A549 (cell line): Measurements from ENCODE around the gene STAP2. TPM values are rescaled to one million over a fixed set of nuclear protein-coding genes. Genes with fewer than 3 reads are reported as not detected.

Source experiments
- ATAC-seq, 2 experiments: fragments of 200-7000 bp in 1 of 2; fragments of >200 bp in 1 of 2; cut with Nextera tagmentation in 1 of 2; cut with Tn5 transposase in 1 of 2; 3 replicates each; pipeline versions ENCODE4 v1.8.0 to v1.9.1; 2018 to 2020; ENCODE audit warnings: mild to moderate bottlenecking in 1 of 2, moderate library complexity in 1 of 2
- CTCF ChIA-PET: fragments of 300-600 bp; sonication (Branson Sonifier 250); formaldehyde crosslinking; extraction: SDS; loops from one replicate; lab custom pipeline; 2021; ENCODE audit warnings: antibody characterized with exemption, inconsistent platforms; lab: Yijun Ruan, JAX
- POLR2A ChIA-PET: fragments of 350-600 bp; formaldehyde crosslinking; extraction: SDS; loops from one replicate; lab custom pipeline; 2021; ENCODE audit warnings: antibody characterized with exemption, inconsistent platforms; lab: Yijun Ruan, JAX
- DNase-seq, 2 experiments: peaks; one replicate each; pipeline versions ENCODE4 v3.0.0 to v3.0.0-alpha.2; 2011 to 2016; ENCODE audit warnings: low read depth in 1 of 2, low spot score in 1 of 2
- FAIRE-seq: peaks from 2 replicates; lab custom pipeline; 2011; peaks lifted over from hg19 to GRCh38; lab: Jason Lieb, UNC
- H3K27ac ChIP-seq, 2 experiments: fragments of >200 bp; sonication (Bioruptor Twin); formaldehyde crosslinking; 3 replicates each; pipeline ENCODE4 v1.5.1; 2016 to 2017
- H3K4me1 ChIP-seq: fragments of >200 bp; sonication (Bioruptor Twin); formaldehyde crosslinking; 3 replicates; pipeline ENCODE4 v1.6.1; 2016
- H3K4me2 ChIP-seq: fragments of >200 bp; sonication (Bioruptor Twin); formaldehyde crosslinking; 3 replicates; pipeline ENCODE4 v1.6.1; 2016
- H3K4me3 ChIP-seq: fragments of >200 bp; sonication (Bioruptor Twin); formaldehyde crosslinking; 3 replicates; pipeline ENCODE4 v1.5.1; 2016
- H3K9me3 ChIP-seq: fragments of >200 bp; sonication (Bioruptor Twin); formaldehyde crosslinking; 3 replicates; pipeline ENCODE4 v1.6.1; 2016
- ATOH8 ChIP-seq: fragments of 250-450 bp; sonication (Bioruptor Pico); IDR thresholded peaks from 2 replicates; pipeline ENCODE4 v1.5.0; 2020; ENCODE audit warnings: low read depth, mild to moderate bottlenecking, moderate library complexity
- CBX8 ChIP-seq: fragments of 200-600 bp; sonication (generic); IDR thresholded peaks from 2 replicates; pipeline ENCODE4 v1.6.1; 2016
- EHF ChIP-seq: fragments of 250-450 bp; sonication (Bioruptor Pico); IDR thresholded peaks from 2 replicates; pipeline ENCODE4 v1.5.0; 2020; ENCODE audit warnings: mild to moderate bottlenecking
- FOSL2 ChIP-seq, 2 experiments: fragments of 450-650 bp in 1 of 2; fragments of >200 bp in 1 of 2; sonication (Bioruptor Twin) in 1 of 2; formaldehyde crosslinking; IDR thresholded peaks; 2 replicates each; pipeline versions ENCODE4 v1.5.0 to v1.6.1; 2016 to 2020; ENCODE audit warnings: mild to moderate bottlenecking in 1 of 2, moderate library complexity in 1 of 2
- GATA3 ChIP-seq: IDR thresholded peaks from 2 replicates; pipeline ENCODE4 v1.6.1; 2012; ENCODE audit warnings: borderline replicate concordance
- HDAC2 ChIP-seq: fragments of 200-600 bp; sonication (generic); IDR thresholded peaks from 2 replicates; pipeline ENCODE4 v1.6.1; 2016
- HEYL ChIP-seq: fragments of 250-450 bp; sonication (Bioruptor Pico); IDR thresholded peaks from 2 replicates; pipeline ENCODE4 v1.8.0; 2021; ENCODE audit warnings: mild to moderate bottlenecking, moderate library complexity
- HOXB5 ChIP-seq: fragments of 250-450 bp; sonication (Bioruptor Pico); IDR thresholded peaks from 2 replicates; pipeline ENCODE4 v1.5.0; 2020; ENCODE audit warnings: mild to moderate bottlenecking, moderate library complexity
- MAX ChIP-seq: IDR thresholded peaks from 2 replicates; pipeline ENCODE4 v1.6.1; 2012
- MYC ChIP-seq: IDR thresholded peaks from 2 replicates; pipeline ENCODE4 v1.6.1; 2012; ENCODE audit warnings: mild to moderate bottlenecking, inconsistent platforms, low read length, improper control_type of control experiment, borderline replicate concordance
- NFE2L2 ChIP-seq: fragments of 150-350 bp; conservative IDR thresholded peaks from 2 replicates; pipeline ENCODE4 v1.6.1; 2014; ENCODE audit warnings: low read length
- NR3C1 ChIP-seq: fragments of >200 bp; sonication (Bioruptor Twin); formaldehyde crosslinking; IDR thresholded peaks from 3 replicates; pipeline ENCODE4 v1.6.1; 2017
- PHF8 ChIP-seq: fragments of 200-600 bp; sonication (generic); IDR thresholded peaks from 2 replicates; pipeline ENCODE4 v1.6.1; 2016; ENCODE audit warnings: low read depth, mild to moderate bottlenecking, antibody characterized with exemption, moderate library complexity, borderline replicate concordance
- POLR2AphosphoS2 ChIP-seq: conservative IDR thresholded peaks from 2 replicates; pipeline ENCODE4 v1.6.1; 2012; ENCODE audit warnings: low read length, improper control_type of control experiment, inconsistent platforms
- RAD21 ChIP-seq, 2 experiments: fragments of >200 bp in 1 of 2; sonication (Bioruptor Twin) in 1 of 2; formaldehyde crosslinking in 1 of 2; IDR thresholded peaks in 1 of 2; conservative IDR thresholded peaks in 1 of 2; 2 replicates in 1 of 2; 3 replicates in 1 of 2; pipeline ENCODE4 v1.6.1; 2012 to 2018; ENCODE audit warnings: inconsistent platforms in 1 of 2
- SREBF2 ChIP-seq: fragments of 450-650 bp; IDR thresholded peaks from 2 replicates; pipeline ENCODE4 v1.6.1; 2014; ENCODE audit warnings: mild to moderate bottlenecking, moderate library complexity
- TFCP2L1 ChIP-seq: fragments of 250-450 bp; sonication (Bioruptor Pico); IDR thresholded peaks from 2 replicates; pipeline ENCODE4 v1.5.0; 2021; ENCODE audit warnings: mild to moderate bottlenecking
- TP53 ChIP-seq: fragments of 250-450 bp; sonication (Bioruptor Pico); IDR thresholded peaks from 2 replicates; pipeline ENCODE4 v1.5.0; 2021; ENCODE audit warnings: mild to moderate bottlenecking, moderate library complexity
- USF2 ChIP-seq: fragments of 450-650 bp; IDR thresholded peaks from 2 replicates; pipeline ENCODE4 v1.6.1; 2014; ENCODE audit warnings: antibody characterized with exemption
- ZFP36 ChIP-seq: fragments of 450-650 bp; IDR thresholded peaks from 2 replicates; pipeline ENCODE4 v1.6.1; 2014; ENCODE audit warnings: borderline replicate concordance; ENCODE audit not compliant: partially characterized antibody
- WGBS: methylation state at CpG from one replicate; pipeline ENCODE4 v1.1.6; 2017; ENCODE audit errors: missing lambda C conversion rate; 5-methylcytosine and 5-hydroxymethylcytosine counted together
- polyA plus RNA-seq, 4 experiments: library from polyadenylated mRNA; depleted of rRNA in 3 of 4; stranded (reverse); fragments of >200 nt; fragmentation: RNase III in 1 of 4; extraction: RNeasy Plus Mini Kit Qiagen cat#74134 plus additional on column Dnase treatment in 1 of 4; gene quantifications; 2 replicates in 3 of 4; 3 replicates in 1 of 4; pipeline ENCODE4 v1.2.3, GENCODE V29; 2011 to 2017
- TF ChIP-seq, protein P1 (sequence below): fragments of >200 bp; sonication (Bioruptor Twin); formaldehyde crosslinking; IDR thresholded peaks from 3 replicates; pipeline ENCODE4 v1.6.1; 2016
- TF ChIP-seq, protein P2 (sequence below): fragments of 150-350 bp; IDR thresholded peaks from 2 replicates; pipeline ENCODE4 v1.6.1; 2014; ENCODE audit warnings: low read depth, mild to moderate bottlenecking, low read length

STAP2 gene
- polyA plus RNA-seq, 2 of the 4 experiments (the other 2 are of a cell fraction): 0.19 TPM; not detected in 1

DNA sequence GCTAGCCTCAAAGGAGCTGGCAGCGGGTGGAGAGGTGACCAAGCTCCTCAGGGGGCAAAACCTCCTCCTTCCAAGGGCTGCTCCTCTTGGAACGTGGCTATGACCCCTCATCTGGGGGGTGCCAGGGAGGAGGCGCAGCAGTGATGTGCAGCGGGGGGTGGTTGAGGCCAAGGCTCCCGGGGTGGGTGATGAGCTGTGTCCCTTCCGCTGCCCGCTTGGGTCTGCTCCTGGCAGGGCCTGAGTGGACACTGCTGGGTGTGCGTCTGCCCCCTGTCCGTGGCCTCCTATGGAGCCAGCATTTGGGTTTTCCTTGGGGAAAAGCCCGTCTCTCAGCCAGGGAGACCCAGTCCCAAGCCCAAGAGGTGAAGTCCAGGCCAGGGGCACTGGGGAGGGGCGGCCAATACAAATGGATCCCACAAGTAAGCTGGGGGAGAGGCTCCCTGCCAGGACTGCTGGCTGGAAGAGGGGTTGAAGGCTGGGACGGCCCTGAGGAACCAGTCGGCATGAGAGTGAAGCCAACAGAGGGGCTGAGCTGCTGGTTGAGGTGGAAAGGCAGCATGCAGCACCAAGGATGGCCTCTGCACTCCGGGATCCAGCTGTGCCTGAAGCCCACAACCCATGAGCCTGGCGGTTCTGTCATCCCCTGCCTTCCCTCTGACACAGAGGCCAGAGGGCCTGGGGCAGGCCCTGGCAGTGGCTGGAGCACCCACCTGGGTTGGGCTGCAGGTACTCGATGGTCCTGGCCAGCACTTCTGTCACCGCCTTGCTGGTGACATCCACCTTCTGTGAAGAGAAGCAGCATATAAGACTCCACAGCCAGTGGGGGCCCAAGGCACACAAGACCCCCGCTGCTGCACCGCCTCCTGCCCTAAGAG lies 27.4 kb upstream of the STAP2 start:
- Histone ChIP-seq H3K27ac (no peak overlapping the region), H3K4me1 (peaks cover 23% of the 10 kb centered on the region), H3K4me2 (no peak overlapping the region), H3K9me3 (no peaks in the 10 kb centered on the region), H3K4me3 (no peak overlapping the region)
- 96% methylated on average over 11 of the region's 19 CpGs for WGBS
- TF ChIP-seq, protein P1, sequence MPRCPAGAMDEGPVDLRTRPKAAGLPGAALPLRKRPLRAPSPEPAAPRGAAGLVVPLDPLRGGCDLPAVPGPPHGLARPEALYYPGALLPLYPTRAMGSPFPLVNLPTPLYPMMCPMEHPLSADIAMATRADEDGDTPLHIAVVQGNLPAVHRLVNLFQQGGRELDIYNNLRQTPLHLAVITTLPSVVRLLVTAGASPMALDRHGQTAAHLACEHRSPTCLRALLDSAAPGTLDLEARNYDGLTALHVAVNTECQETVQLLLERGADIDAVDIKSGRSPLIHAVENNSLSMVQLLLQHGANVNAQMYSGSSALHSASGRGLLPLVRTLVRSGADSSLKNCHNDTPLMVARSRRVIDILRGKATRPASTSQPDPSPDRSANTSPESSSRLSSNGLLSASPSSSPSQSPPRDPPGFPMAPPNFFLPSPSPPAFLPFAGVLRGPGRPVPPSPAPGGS: no peak
- TF ChIP-seq ZFP36 (no peak), SREBF2 (no peak), TFCP2L1 (CRISPR knock-in tag) (no peak), HEYL (CRISPR knock-in tag) (no peak), HOXB5 (CRISPR knock-in tag) (no peak), POLR2AphosphoS2 (no peak), ATOH8 (CRISPR knock-in tag) (no peak), PHF8 (no peak), MAX (no peak), NR3C1 (no peak), TP53 (CRISPR knock-in tag) (no peak), CBX8 (no peak), EHF (CRISPR knock-in tag) (no peak)
- TF ChIP-seq, protein P2, sequence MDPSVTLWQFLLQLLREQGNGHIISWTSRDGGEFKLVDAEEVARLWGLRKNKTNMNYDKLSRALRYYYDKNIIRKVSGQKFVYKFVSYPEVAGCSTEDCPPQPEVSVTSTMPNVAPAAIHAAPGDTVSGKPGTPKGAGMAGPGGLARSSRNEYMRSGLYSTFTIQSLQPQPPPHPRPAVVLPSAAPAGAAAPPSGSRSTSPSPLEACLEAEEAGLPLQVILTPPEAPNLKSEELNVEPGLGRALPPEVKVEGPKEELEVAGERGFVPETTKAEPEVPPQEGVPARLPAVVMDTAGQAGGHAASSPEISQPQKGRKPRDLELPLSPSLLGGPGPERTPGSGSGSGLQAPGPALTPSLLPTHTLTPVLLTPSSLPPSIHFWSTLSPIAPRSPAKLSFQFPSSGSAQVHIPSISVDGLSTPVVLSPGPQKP: no peak
- CTCF ChIA-PET: interaction anchor here (0.8 to 3.0 kb wide), 5 partner anchors 10 to 34 kb away, joined by 3 to 21 read pairs (median 6); partner anchors contain the start of gene SH3GL1
- FAIRE-seq (no peak), DNase-seq (no peak), ATAC-seq (no peak)
- POLR2A ChIA-PET: no interaction called here

DNA sequence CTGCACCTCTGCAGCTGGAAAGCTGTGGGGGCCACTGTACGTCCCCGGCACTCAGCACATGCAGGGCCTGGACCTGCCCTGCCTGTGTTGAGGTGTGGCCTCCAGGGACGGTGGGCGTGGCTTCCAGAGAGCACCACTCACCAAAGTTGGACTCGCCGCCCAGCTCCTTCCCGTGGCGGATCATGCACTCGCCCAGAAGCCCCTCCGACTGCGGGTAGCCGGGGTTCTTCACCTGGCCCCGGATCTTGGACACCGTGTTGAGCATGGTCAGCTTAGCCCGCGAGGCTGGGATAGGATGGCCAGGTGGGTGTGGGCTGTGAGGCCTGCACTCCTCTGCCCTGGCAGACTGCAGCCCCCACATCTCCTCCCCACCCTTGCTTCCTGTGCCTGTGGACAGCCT lies 26.7 kb upstream of the STAP2 start:
- WGBS: no CpG with 5 or more reads among the region's 16 CpGs
- Histone ChIP-seq H3K9me3 (no peaks in the 10 kb centered on the region), H3K4me3 (no peak overlapping the region), H3K4me1 (peaks cover 28% of the 10 kb centered on the region), H3K27ac (no peak overlapping the region), H3K4me2 (no peak overlapping the region)
- POLR2A ChIA-PET: no interaction called here
- no peak for DNase-seq
- ATAC-seq: no peak
- no peak for TF ChIP-seq RAD21 (conservative IDR thresholded peaks at IDR 0.05 in 1 of 2, IDR thresholded peaks at IDR 0.05 in 1 of 2)
- CTCF ChIA-PET: interaction anchor here (0.8 to 3.0 kb wide), 4 partner anchors 11 to 35 kb away, joined by 3 to 21 read pairs (median 6); partner anchors contain the start of gene SH3GL1
- FAIRE-seq: no peak

GRCh38 chr19:4363571-4364304 lies 25.1 kb upstream of the STAP2 start:
- Histone ChIP-seq H3K4me2 (no peak overlapping the region), H3K4me3 (no peak overlapping the region)
- TF ChIP-seq EHF (CRISPR knock-in tag): no peak
- TF ChIP-seq HEYL (CRISPR knock-in tag): no peak
- no peak for TF ChIP-seq GATA3
- TF ChIP-seq ZFP36: no peak
- no peak for TF ChIP-seq USF2
- TF ChIP-seq MYC: no peak
- no peak for TF ChIP-seq NFE2L2
- no peak for TF ChIP-seq FOSL2 (IDR thresholded peaks at IDR 0.05)
- TF ChIP-seq FOSL2 (CRISPR knock-in tag; IDR thresholded peaks at IDR 0.05): no peak
- TF ChIP-seq HDAC2: no peak
- TF ChIP-seq, all 56 proteins: peak for 0
- peak overlapping the region in 1 of 2 experiments; percentile 19; a peak in 1 of 6 replicates for H3K27ac ChIP-seq
- no peak for DNase-seq
- H3K4me1 ChIP-seq: peaks cover 20% of the 10 kb centered on the region
- ChIA-PET CTCF (interaction anchor here (1.2 to 6.2 kb wide), 10 partner anchors 8 to 97 kb away, joined by 3 to 51 read pairs (median 8); partner anchors contain the start of genes MPND and SH3GL1), POLR2A (no interaction called here)
- ATAC-seq: no peak
- H3K9me3 ChIP-seq: no peaks in the 10 kb centered on the region
- no peak for FAIRE-seq
- WGBS: 87% methylated on average over 12 of the region's 26 CpGs
